Activated T-cell treated with anti-CD3 and anti-CD28 coated beads, Interleukin-2, amount 50 U/mL, for 72 hours (primary cell): Measurements from ENCODE around the gene SLC28A3. TPM values are rescaled to one million over a fixed set of nuclear protein-coding genes. Genes with fewer than 3 reads are reported as not detected.
A peak's percentile ranks its signal among the peaks of the same experiment; 100 is the strongest.
"Not testable (repeated sequence)": the region's sequence is repeated elsewhere in the genome, so short reads cannot be mapped to it uniquely, and the experiment has no call there.

Experiments used
- ATAC-seq, 2 donors: fragments of 150-1000 bp; cut with Tn5 transposase; replicated peaks in 1 of 2; 2 replicates each; pipeline ENCODE4 v1.10.0; 2021; ENCODE audit warnings: moderate library complexity in 2 of 2, mild to moderate bottlenecking in 1 of 2
- DNase-seq, 2 donors: peaks; one replicate each; pipeline ENCODE4 v3.0.0; 2021 to 2022; ENCODE audit warnings: mixed read lengths in 1 of 2
- H3K27ac Mint-ChIP-seq: one replicate; pipeline ENCODE4 v1.8.0; 2022; ENCODE audit warnings: mild to moderate bottlenecking, moderate library complexity, mixed read lengths
- H3K27me3 Mint-ChIP-seq: one replicate; pipeline ENCODE4 v1.8.0; 2022; ENCODE audit warnings: low read depth, mixed read lengths
- H3K36me3 Mint-ChIP-seq, 2 donors: one replicate each; pipeline ENCODE4 v1.8.0; 2022; ENCODE audit warnings: mixed read lengths in 2 of 2, mild to moderate bottlenecking in 1 of 2; ENCODE audit not compliant: insufficient read depth in 2 of 2
- H3K4me1 Mint-ChIP-seq: one replicate; pipeline ENCODE4 v1.8.0; 2022; ENCODE audit warnings: low read depth, mixed read lengths
- H3K4me3 Mint-ChIP-seq, 2 donors: one replicate each; pipeline ENCODE4 v1.8.0; 2022; ENCODE audit warnings: mild to moderate bottlenecking in 2 of 2, mixed read lengths in 2 of 2, moderate library complexity in 2 of 2
- H3K9me3 Mint-ChIP-seq, 2 donors: one replicate each; pipeline ENCODE4 v1.8.0; 2022; ENCODE audit warnings: mixed read lengths in 2 of 2
- total RNA-seq, 2 donors: library from RNA; stranded (reverse); gene quantifications; one replicate each; pipeline ENCODE4 v1.2.3, GENCODE V29; 2022

Gene SLC28A3
- total RNA-seq, result 1 to 10 TPM; 1.5 to 1.7 TPM

DNA sequence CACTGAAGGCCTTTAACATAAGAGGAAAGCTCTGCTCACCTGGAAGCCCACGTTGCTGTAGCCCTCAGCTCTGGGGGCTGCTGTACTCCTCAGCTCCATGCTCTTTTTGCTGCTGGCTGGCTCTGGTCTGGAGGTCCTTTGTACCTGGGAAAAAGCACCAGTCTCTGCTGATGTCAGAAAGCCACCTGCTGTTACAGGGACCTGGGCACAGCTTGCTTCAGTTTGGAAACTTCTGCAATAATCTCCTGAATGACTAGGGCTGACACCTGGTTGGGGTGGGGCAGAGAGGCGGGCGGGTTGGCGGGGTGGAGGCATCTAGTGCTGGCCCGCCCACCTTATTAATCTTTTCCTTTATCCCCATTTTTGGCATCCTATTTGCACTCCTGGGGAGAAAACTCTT lies at the start of gene SLC28A3:
Gene SLC28A3 (minus strand): TSS at position 224 of the 400 bp plus-strand sequence. CDS start 125 bp downstream, at position 99.
- DNase-seq, result no peak
- H3K27ac Mint-ChIP-seq, result no peak within 1 kb of the TSS
- H3K36me3 Mint-ChIP-seq, result no peaks in the 10 kb centered on the region
- H3K4me1 Mint-ChIP-seq, result no peaks in the 10 kb centered on the region
- no peaks in the 10 kb centered on the region for H3K27me3 Mint-ChIP-seq
- no peak for ATAC-seq
- H3K4me3 Mint-ChIP-seq, result no peak within 1 kb of the TSS
- H3K9me3 Mint-ChIP-seq, result no peaks in the 10 kb centered on the region

GRCh38 chr9:84390254-84390653 lies 49.7 kb upstream of the SLC28A3 start:
- not testable (repeated sequence) for H3K27me3 Mint-ChIP-seq, H3K4me1 Mint-ChIP-seq, H3K27ac Mint-ChIP-seq, H3K36me3 Mint-ChIP-seq, H3K4me3 Mint-ChIP-seq, H3K9me3 Mint-ChIP-seq
- DNase-seq (peak; percentile 24 to 45), ATAC-seq (peak; percentile 50 to 86)

DNA sequence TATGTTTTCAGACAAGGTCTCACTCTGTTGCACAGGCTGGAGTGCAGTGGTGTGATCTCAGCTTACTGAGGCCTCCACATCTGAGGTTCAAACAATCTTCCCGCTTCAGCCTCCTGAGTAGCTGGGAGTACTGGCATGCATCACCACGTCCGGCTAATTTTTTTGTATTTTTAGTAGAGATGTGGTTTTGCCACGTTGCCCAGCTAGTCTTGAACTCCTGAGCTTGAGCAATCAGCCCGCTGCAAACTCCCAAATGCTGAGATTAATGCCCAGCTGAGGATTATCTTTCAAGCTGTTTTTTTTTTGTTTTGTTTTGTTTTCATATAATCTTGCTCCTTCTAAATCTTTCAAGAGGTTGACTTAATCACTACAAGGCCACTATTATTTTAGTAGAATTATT lies 47.3 kb upstream of the SLC28A3 start:
- peaks cover 8% of the 10 kb centered on the region for H3K27me3 Mint-ChIP-seq
- H3K36me3 Mint-ChIP-seq, result no peaks in the 10 kb centered on the region
- H3K4me1 Mint-ChIP-seq, result peaks cover 7% of the 10 kb centered on the region
- H3K4me3 Mint-ChIP-seq, result no peak overlapping the region
- no peak overlapping the region for H3K27ac Mint-ChIP-seq
- DNase-seq (no peak), ATAC-seq (no peak)
- no peaks in the 10 kb centered on the region for H3K9me3 Mint-ChIP-seq

- H3K36me3 Mint-ChIP-seq, result no peaks in the 10 kb centered on the region
- ATAC-seq (no peak), DNase-seq (no peak)
- H3K4me1 Mint-ChIP-seq, result peaks cover 7% of the 10 kb centered on the region
- H3K9me3 Mint-ChIP-seq, result no peaks in the 10 kb centered on the region
- peaks cover 8% of the 10 kb centered on the region for H3K27me3 Mint-ChIP-seq
- H3K4me3 Mint-ChIP-seq, result no peak overlapping the region
- no peak overlapping the region for H3K27ac Mint-ChIP-seq
These were observed 46.2 kb upstream of the SLC28A3 start for GRCh38 chr9:84386753-84387152.

DNA sequence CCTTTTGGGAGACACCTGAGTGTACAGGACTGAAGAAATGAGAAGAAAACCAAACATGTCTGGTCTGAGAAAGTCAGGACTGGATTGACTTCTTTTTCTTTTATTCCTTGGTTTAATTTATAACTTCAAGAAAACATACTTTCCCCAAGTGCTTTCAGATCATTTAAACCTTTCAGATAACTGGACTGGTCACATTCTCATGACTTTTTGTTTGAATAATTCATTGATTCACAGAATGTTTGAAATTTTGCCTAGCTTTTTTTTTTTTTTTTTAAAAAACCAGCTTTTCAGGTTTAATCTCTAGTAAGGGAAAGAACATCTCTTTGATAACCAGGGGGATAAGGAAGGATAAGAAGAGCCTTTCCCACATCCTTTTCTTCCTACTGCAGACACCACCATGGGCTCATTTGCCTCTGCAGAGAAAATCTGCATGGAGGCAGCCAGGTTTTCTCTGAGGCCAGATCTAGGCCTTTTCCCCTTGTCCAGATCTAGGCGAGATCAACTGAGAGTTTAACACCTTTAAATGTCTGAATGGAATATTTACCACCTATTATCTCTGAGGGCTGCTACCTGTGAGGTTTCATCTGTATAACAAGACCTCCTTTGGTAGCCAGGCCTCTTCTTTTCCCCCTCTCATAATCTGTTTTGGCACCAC lies 45.0 kb upstream of the SLC28A3 start:
- peaks cover 7% of the 10 kb centered on the region for H3K4me1 Mint-ChIP-seq
- H3K9me3 Mint-ChIP-seq, result no peaks in the 10 kb centered on the region
- H3K36me3 Mint-ChIP-seq, result no peaks in the 10 kb centered on the region

GRCh38 chr9:84384617-84385016 lies 44.1 kb upstream of the SLC28A3 start:
- Mint-ChIP-seq H3K27me3 (peaks cover 9% of the 10 kb centered on the region), H3K9me3 (no peaks in the 10 kb centered on the region), H3K36me3 (no peaks in the 10 kb centered on the region), H3K4me3 (no peak overlapping the region), H3K27ac (no peak overlapping the region), H3K4me1 (no peaks in the 10 kb centered on the region)
- DNase-seq, result no peak
- ATAC-seq, result no peak

More for the DNA sequence above, 45.0 kb upstream of the SLC28A3 start:
- ATAC-seq (no peak), DNase-seq (no peak)
- no peak overlapping the region for H3K4me3 Mint-ChIP-seq
- H3K27ac Mint-ChIP-seq, result no peak overlapping the region
- peaks cover 8% of the 10 kb centered on the region for H3K27me3 Mint-ChIP-seq

- DNase-seq (no peak), ATAC-seq (no peak)
- Mint-ChIP-seq H3K9me3 (no peaks in the 10 kb centered on the region), H3K27ac (no peak overlapping the region), H3K36me3 (no peaks in the 10 kb centered on the region), H3K27me3 (peaks cover 18% of the 10 kb centered on the region), H3K4me3 (no peak overlapping the region), H3K4me1 (no peaks in the 10 kb centered on the region)
These were observed 42.6 kb upstream of the SLC28A3 start for GRCh38 chr9:84383178-84383577.

- Mint-ChIP-seq H3K9me3 (no peaks in the 10 kb centered on the region), H3K4me3 (no peak overlapping the region), H3K27me3 (peaks cover 18% of the 10 kb centered on the region), H3K27ac (no peak overlapping the region), H3K36me3 (no peaks in the 10 kb centered on the region), H3K4me1 (no peaks in the 10 kb centered on the region)
- ATAC-seq, result no peak
- DNase-seq, result no peak
These were observed 42.2 kb upstream of the SLC28A3 start for GRCh38 chr9:84382720-84383119.

DNA sequence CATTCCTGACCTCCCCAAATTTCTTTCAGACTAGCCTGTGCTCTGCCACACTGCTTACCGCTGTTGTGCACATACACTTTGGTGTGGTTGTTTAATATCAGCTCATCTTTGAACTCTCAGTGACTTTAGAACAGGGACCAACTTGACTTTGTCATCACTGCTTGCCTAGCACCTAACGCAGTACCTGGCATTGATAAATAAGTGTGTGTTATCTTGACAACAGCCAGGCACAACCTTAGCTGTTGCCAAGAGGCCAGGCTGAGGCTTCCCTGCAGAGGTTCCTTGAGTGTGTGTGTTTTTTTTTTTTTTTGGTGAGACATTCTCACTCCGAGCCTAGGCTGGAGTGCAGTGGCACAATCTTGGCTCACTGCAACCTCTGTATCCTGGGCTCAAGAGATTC lies 41.0 kb upstream of the SLC28A3 start:
- Mint-ChIP-seq H3K36me3 (no peaks in the 10 kb centered on the region), H3K4me1 (no peaks in the 10 kb centered on the region), H3K4me3 (no peak overlapping the region), H3K9me3 (no peaks in the 10 kb centered on the region), H3K27me3 (peaks cover 18% of the 10 kb centered on the region), H3K27ac (no peak overlapping the region)
- ATAC-seq (no peak), DNase-seq (no peak)

- H3K27ac Mint-ChIP-seq, result no peak overlapping the region
- DNase-seq (no peak), ATAC-seq (no peak)
- H3K27me3 Mint-ChIP-seq, result peaks cover 27% of the 10 kb centered on the region
- H3K4me1 Mint-ChIP-seq, result no peaks in the 10 kb centered on the region
- no peaks in the 10 kb centered on the region for H3K36me3 Mint-ChIP-seq
- no peak overlapping the region for H3K4me3 Mint-ChIP-seq
- H3K9me3 Mint-ChIP-seq, result peaks cover 0 to 1% of the 10 kb centered on the region in 2 donors
These were observed 39.2 kb upstream of the SLC28A3 start for GRCh38 chr9:84379740-84380139.

DNA sequence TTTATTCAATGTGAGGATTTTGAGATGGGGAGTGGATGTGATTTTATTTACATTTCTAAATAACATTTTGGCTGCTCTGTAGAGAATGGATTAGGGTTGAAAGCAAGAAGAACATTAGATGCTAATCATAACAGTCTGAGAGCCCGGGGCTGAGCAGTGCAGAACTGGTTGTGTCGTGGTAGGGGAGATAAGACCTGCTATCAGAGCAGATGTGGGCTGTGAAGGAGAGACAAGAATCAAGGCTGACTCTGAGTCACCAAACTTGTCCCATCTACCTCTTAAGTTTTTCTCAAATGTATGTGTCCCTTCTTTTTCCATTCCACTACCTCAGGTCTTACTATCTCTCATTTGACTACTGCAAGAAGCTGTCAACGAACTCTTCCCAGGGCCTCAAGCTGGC lies 35.4 kb upstream of the SLC28A3 start:
- H3K27me3 Mint-ChIP-seq, result peaks cover 24% of the 10 kb centered on the region
- H3K36me3 Mint-ChIP-seq, result no peaks in the 10 kb centered on the region
- H3K9me3 Mint-ChIP-seq, result peaks cover 0 to 1% of the 10 kb centered on the region in 2 donors
- DNase-seq (no peak), ATAC-seq (no peak)
- H3K4me3 Mint-ChIP-seq, result no peak overlapping the region
- H3K27ac Mint-ChIP-seq, result no peak overlapping the region
- no peaks in the 10 kb centered on the region for H3K4me1 Mint-ChIP-seq

DNA sequence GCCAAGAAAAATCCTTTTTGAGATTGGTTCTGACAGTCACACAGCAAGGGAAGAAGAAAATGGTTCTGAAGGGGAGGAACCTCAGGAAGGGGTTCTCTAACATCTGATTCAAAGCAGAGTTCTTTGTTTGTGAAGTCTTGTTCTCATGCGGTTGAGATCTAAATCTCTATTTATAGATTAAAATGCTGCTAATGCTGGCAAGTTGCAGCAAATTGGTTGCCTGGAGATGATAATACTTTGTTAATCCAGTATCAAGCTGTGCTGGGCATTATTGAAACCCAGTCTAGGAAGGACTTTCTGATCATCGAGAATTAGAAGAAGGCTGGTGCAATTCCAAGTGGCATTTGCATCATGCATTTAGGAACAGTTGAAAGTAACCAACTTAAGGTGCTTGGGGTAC lies 34.0 kb upstream of the SLC28A3 start:
- Mint-ChIP-seq H3K27me3 (peaks cover 22% of the 10 kb centered on the region), H3K36me3 (no peaks in the 10 kb centered on the region), H3K27ac (no peak overlapping the region), H3K9me3 (peaks cover 0 to 1% of the 10 kb centered on the region in 2 donors), H3K4me3 (no peak overlapping the region), H3K4me1 (no peaks in the 10 kb centered on the region)
- no peak for DNase-seq
- no peak for ATAC-seq

DNA sequence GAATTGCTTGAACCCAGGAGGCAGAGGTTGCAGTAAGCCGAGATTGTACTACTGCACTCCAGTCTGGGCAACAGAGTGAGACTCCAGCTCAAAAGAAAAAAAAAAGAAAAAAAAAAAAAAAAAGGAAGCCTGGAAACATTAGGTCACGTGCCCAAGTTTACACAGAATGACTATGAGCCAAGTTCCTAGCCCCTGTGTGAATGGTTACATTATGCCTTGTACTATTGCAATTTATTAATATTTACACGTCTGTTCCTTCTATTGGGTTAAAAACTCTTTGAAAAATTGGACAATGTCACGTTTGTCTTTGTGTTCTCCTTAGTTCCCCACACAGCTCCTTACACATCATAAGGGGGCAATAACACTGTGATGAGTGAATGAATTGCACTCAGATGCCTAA lies 33.5 kb upstream of the SLC28A3 start:
- H3K27me3 Mint-ChIP-seq, result peaks cover 17% of the 10 kb centered on the region
- H3K27ac Mint-ChIP-seq, result no peak overlapping the region
- H3K4me3 Mint-ChIP-seq, result no peak overlapping the region
- ATAC-seq (no peak), DNase-seq (no peak)
- peaks cover 0 to 1% of the 10 kb centered on the region in 2 donors for H3K9me3 Mint-ChIP-seq
- H3K4me1 Mint-ChIP-seq, result no peaks in the 10 kb centered on the region
- H3K36me3 Mint-ChIP-seq, result no peaks in the 10 kb centered on the region

DNA sequence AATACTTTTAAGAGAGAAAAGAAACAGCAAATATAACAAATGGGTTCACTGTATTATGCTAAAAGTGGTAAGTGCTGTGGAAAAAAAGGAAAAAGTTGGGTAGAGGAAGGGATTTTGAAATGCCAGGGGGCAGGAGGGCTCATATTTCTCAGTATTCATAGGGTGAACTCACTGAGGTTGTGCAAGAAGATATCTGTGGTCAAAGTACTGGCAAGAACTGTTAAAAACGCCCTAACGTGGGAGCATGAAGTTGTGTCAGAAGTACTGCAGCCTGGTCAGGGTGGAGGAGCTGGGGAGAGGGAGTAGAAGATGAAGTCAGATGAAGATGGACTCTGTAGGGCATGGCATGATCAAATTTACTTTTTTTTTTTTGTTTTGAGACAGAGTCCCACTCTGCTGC lies 31.2 kb upstream of the SLC28A3 start:
- no peak overlapping the region for H3K4me3 Mint-ChIP-seq
- peaks cover 0 to 1% of the 10 kb centered on the region in 2 donors for H3K9me3 Mint-ChIP-seq
- peaks cover 13% of the 10 kb centered on the region for H3K27me3 Mint-ChIP-seq
- H3K36me3 Mint-ChIP-seq, result no peaks in the 10 kb centered on the region
- no peaks in the 10 kb centered on the region for H3K4me1 Mint-ChIP-seq
- ATAC-seq, result no peak
- no peak for DNase-seq
- H3K27ac Mint-ChIP-seq, result no peak overlapping the region
